Transverse colon (tissue), 4 donors: Measurements from ENCODE around the gene BPNT1. TPM values are rescaled to one million over a fixed set of nuclear protein-coding genes. Genes with fewer than 3 reads are reported as not detected.
A peak's percentile ranks its signal among the peaks of the same experiment; 100 is the strongest.

Experiments
- DNase-seq: peaks from one replicate; pipeline ENCODE4 v3.0.0-alpha.2; 2019
- H3K27ac ChIP-seq, 4 donors: fragments of 200-600 bp; sonication (generic); 2 replicates each; pipeline ENCODE4 v1.5.1; 2016 to 2018; ENCODE audit warnings: inconsistent platforms in 4 of 4
- H3K27me3 ChIP-seq: fragments of 200-600 bp; sonication (generic); 2 replicates; pipeline ENCODE4 v1.5.1; 2017; ENCODE audit warnings: inconsistent platforms
- H3K36me3 ChIP-seq, 4 donors: fragments of 200-600 bp; sonication (generic); 2 replicates each; pipeline ENCODE4 v1.5.1; 2017 to 2019; ENCODE audit warnings: inconsistent platforms in 4 of 4
- H3K4me1 ChIP-seq, 4 donors: fragments of 200-600 bp; sonication (generic); 2 replicates each; pipeline ENCODE4 v1.5.1; 2017 to 2020; ENCODE audit warnings: inconsistent platforms in 4 of 4
- H3K4me3 ChIP-seq, 4 donors: fragments of 200-600 bp; sonication (generic); 1 replicate in 1 of 4; 2 replicates in 3 of 4; pipeline versions ENCODE4 v1.5.1 to v1.6.1; 2017 to 2019; ENCODE audit warnings: inconsistent platforms in 4 of 4
- H3K9me3 ChIP-seq, 2 donors: fragments of 200-600 bp; sonication (generic); 2 replicates each; pipeline ENCODE4 v1.5.1; 2017 to 2019; ENCODE audit warnings: inconsistent platforms in 2 of 2
- EP300 ChIP-seq: sonication (generic); formaldehyde crosslinking; IDR thresholded peaks from one replicate; pipeline ENCODE4 v1.6.1; 2017; ENCODE audit warnings: antibody characterized with exemption, low read depth
- POLR2A ChIP-seq: fragments of 450-650 bp; IDR thresholded peaks from one replicate; pipeline ENCODE4 v1.6.1; 2016; ENCODE audit warnings: antibody characterized with exemption, mild to moderate bottlenecking, moderate library complexity
- POLR2AphosphoS5 ChIP-seq, 3 donors: sonication (generic); formaldehyde crosslinking; IDR thresholded peaks; one replicate each; pipeline ENCODE4 v1.6.1; 2016; ENCODE audit warnings: antibody characterized with exemption in 3 of 3
- WGBS, 2 donors: methylation state at CpG; one replicate each; pipeline ENCODE4 v1.1.5; 2018; ENCODE audit warnings: low coverage in 1 of 2; 5-methylcytosine and 5-hydroxymethylcytosine counted together
- in situ Hi-C, 4 donors: fragments of 200-750 bp; cut with MboI; loops; one replicate each; pipeline versions ENCODE4 v1.15.0 to v1.15.1; 2017; ENCODE audit warnings: low sequenced_read_pairs in 3 of 4, low pct_ligation_motif_present in 1 of 4, low pct_unique_long_range_greater_than_20kb in 1 of 4
- intact Hi-C: fragments of 100-400 bp; cut with DNase I; formaldehyde crosslinking; loops from one replicate; pipeline ENCODE4 v1.15.1; 2023; ENCODE audit warnings: low total_unique reads
- total RNA-seq, 4 donors: library from RNA; depleted of rRNA; stranded (reverse); fragments of >200 nt; gene quantifications; one replicate each; pipeline ENCODE4 v1.1.0, GENCODE V29; 2016
- TF ChIP-seq, protein P1 (sequence below), 5 experiments: fragments of 200-600 bp in 3 of 5; fragments of 450-650 bp in 2 of 5; sonication (generic) in 3 of 5; IDR thresholded peaks; 1 replicate in 2 of 5; 2 replicates in 3 of 5; pipeline ENCODE4 v1.5.1; 2016 to 2017; ENCODE audit warnings: antibody characterized with exemption in 5 of 5, inconsistent platforms in 3 of 5, mild to moderate bottlenecking in 2 of 5, moderate library complexity in 1 of 5

Gene BPNT1
- total RNA-seq, 4 donors from 2014 or later: 17.7 to 73.9 (median 45.7) TPM

DNA sequence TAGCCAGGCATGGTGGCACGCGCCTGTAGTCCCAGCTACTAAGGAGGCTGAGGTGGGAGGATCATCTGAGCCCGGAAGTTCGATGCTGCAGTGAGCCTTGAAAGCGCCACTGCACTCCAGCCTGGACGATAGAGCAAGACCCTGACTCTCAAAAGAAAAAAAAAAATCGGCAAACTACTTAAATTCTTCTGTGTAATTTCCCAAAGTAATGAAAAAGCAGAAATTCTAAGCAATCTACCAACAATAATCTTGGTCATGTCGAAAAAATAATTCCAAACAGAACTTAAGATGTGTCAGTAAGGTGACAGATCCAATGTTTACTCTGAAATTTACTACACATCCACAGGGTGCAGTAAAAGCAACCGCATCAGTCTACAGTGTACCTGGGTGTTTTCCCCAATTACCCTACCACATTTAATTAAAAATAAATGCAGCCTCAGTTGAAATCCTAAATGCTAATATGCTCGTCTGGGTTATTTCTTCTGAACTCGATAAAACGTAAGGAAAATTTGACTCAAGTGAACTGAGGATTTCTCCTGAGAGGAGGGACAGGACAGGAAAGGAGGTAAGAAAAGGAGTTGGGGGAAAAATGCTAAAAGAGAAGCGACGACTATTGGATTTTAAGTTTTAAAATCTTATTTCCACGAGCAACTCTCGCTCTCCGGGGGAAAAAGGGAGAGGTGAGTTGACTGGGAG lies 44.1 kb downstream of the BPNT1 start:
- peak overlapping the region; percentile 65 to 83 (median 75) for H3K4me3 ChIP-seq
- peaks cover 4 to 42% (median 24%) of the 10 kb centered on the region in 4 donors for H3K4me1 ChIP-seq
- no peaks in the 10 kb centered on the region for H3K27me3 ChIP-seq
- no peak for DNase-seq
- TF ChIP-seq POLR2A: no peak
- no peak for TF ChIP-seq EP300
- TF ChIP-seq, protein P1, sequence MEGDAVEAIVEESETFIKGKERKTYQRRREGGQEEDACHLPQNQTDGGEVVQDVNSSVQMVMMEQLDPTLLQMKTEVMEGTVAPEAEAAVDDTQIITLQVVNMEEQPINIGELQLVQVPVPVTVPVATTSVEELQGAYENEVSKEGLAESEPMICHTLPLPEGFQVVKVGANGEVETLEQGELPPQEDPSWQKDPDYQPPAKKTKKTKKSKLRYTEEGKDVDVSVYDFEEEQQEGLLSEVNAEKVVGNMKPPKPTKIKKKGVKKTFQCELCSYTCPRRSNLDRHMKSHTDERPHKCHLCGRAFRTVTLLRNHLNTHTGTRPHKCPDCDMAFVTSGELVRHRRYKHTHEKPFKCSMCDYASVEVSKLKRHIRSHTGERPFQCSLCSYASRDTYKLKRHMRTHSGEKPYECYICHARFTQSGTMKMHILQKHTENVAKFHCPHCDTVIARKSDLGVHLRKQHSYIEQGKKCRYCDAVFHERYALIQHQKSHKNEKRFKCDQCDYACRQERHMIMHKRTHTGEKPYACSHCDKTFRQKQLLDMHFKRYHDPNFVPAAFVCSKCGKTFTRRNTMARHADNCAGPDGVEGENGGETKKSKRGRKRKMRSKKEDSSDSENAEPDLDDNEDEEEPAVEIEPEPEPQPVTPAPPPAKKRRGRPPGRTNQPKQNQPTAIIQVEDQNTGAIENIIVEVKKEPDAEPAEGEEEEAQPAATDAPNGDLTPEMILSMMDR (IDR thresholded peaks at IDR 0.05): no peak
- TF ChIP-seq POLR2AphosphoS5 (IDR thresholded peaks at IDR 0.05): no peak
- H3K9me3 ChIP-seq: no peaks in the 10 kb centered on the region
- WGBS, 2 donors: 18 to 23% methylated on average over 15 to 17 of the region's 17 CpGs
- H3K27ac ChIP-seq: peak overlapping the region; percentile 86 to 94 (median 90)
- intact Hi-C loops (no loop called here), in situ Hi-C loops (no loop called here)
- H3K36me3 ChIP-seq: peaks cover 0 to under 1% (median 0%) of the 10 kb centered on the region in 4 donors

- TF ChIP-seq, protein P1 (IDR thresholded peaks at IDR 0.05): no peak
- TF ChIP-seq EP300: no peak
- no peak for TF ChIP-seq POLR2AphosphoS5 (IDR thresholded peaks at IDR 0.05)
- no peak for TF ChIP-seq POLR2A
- Histone ChIP-seq H3K4me1 (peaks cover 4 to 45% (median 25%) of the 10 kb centered on the region in 4 donors), H3K4me3 (peak overlapping the region in 3 of 4 donors; percentile 68 to 83 (median 82)), H3K27ac (peak overlapping the region; percentile 86 to 94 (median 90)), H3K36me3 (peaks cover 0 to 7% (median 2%) of the 10 kb centered on the region in 4 donors), H3K27me3 (no peaks in the 10 kb centered on the region), H3K9me3 (no peaks in the 10 kb centered on the region)
- WGBS, 2 donors: 69 to 80% methylated on average over 4 of the region's 4 CpGs
- intact Hi-C loops: no loop called here
- in situ Hi-C loops: no loop called here
- DNase-seq: no peak
These were observed 44.8 kb downstream of the BPNT1 start for GRCh38 chr1:220044678-220045355.

DNA sequence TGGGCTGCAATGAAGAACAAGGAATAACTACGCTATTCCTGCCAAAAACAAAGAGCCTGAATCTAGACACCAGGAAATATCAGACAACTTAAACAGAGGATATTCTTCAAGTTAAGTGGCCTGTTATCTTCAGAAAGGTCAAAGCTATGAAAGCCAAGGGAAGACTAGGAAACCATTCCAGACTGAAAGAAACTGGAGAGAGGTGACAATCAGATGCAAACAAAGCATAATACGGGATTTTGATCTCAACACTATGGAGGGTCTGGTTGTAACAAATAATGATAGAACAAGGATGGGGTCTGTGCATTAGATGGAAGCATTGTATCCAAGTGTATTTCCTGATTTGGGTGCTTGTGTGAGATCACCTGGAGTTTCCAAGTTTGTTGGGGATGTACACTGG lies 45.9 kb downstream of the BPNT1 start:
- TF ChIP-seq EP300 (no peak), POLR2AphosphoS5 (IDR thresholded peaks at IDR 0.05) (no peak), POLR2A (no peak)
- TF ChIP-seq, protein P1 (IDR thresholded peaks at IDR 0.05): no peak
- Histone ChIP-seq H3K36me3 (peaks cover 0 to 15% (median 4%) of the 10 kb centered on the region in 4 donors), H3K4me1 (peaks cover 4 to 51% (median 25%) of the 10 kb centered on the region in 4 donors), H3K27me3 (no peaks in the 10 kb centered on the region), H3K9me3 (no peaks in the 10 kb centered on the region), H3K4me3 (no peak overlapping the region), H3K27ac (peak overlapping the region in 3 of 4 donors; percentile 21 to 33 (median 33))
- no peak for DNase-seq
- in situ Hi-C loops (no loop called here), intact Hi-C loops (no loop called here)
- 64 to 81% methylated on average over 2 of the region's 2 CpGs for WGBS, 2 donors

DNA sequence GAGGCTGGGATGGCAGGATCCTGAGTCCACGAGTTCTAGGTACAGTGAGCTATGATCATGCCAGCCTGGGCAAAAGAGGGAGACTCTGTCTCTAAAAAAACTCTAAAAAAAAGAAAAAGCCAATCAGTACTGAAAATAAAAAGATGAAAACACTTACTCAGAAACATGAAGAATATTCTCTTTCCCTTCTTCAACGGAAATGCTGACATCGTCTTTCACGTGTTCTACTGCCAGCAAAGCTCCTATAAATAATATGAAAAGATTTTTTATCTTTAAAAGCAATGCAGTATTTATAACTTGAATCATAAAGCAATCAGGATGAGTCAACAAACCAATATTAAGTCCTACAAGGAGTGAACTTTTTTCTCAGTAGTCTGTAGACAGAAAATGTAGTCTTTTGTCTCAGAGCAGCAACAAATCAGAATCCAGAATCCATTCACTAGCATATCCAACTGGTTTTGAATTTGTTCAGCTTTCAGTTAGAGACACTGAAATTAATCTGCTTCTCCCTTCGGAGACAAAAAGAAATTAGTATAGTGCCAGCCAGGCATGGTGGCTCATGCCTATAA lies 49.5 kb downstream of the BPNT1 start:
- intact Hi-C loops: no loop called here
- H3K4me3 ChIP-seq: no peak overlapping the region
- H3K27me3 ChIP-seq: no peaks in the 10 kb centered on the region
- no peak overlapping the region for H3K27ac ChIP-seq
- no peak for TF ChIP-seq POLR2A
- no peak for TF ChIP-seq EP300
- no peak for TF ChIP-seq POLR2AphosphoS5 (IDR thresholded peaks at IDR 0.05)
- TF ChIP-seq, protein P1 (IDR thresholded peaks at IDR 0.05): no peak
- H3K9me3 ChIP-seq: no peaks in the 10 kb centered on the region
- in situ Hi-C loops: no loop called here
- no peak for DNase-seq
- WGBS, 2 donors: 63 to 65% methylated on average over 5 of the region's 5 CpGs
- peaks cover 0 to 15% (median 4%) of the 10 kb centered on the region in 4 donors for H3K36me3 ChIP-seq
- peaks cover 4 to 39% (median 17%) of the 10 kb centered on the region in 4 donors for H3K4me1 ChIP-seq
